ENCODE measurements around the gene CDC42SE1. TPM values are rescaled to one million over a fixed set of nuclear protein-coding genes. Genes with fewer than 3 reads are reported as not detected.

CDC42SE1 gene
- total RNA-seq, 1 experiment from 2014 or later: 76.3 TPM

Other genes starting within 250 kb of the CDC42SE1 start
- 30.7 to 35.0 TPM (median 33.8 TPM) in 3 replicates for gene ARNT, start 183.0 kb downstream of the CDC42SE1 start, total RNA-seq (2021)
- not detected in 3 replicates for gene CTXND2, start 172.5 kb downstream of the CDC42SE1 start, total RNA-seq (2021)
- gene SETDB1, start 133.3 kb downstream of the CDC42SE1 start, total RNA-seq (2021): 48.1 to 53.1 TPM (median 48.8 TPM) in 3 replicates
- gene CERS2, start 84.8 kb downstream of the CDC42SE1 start, total RNA-seq (2021): 182 to 203 TPM (median 200 TPM) in 3 replicates
- 1.5 to 1.6 TPM (median 1.6 TPM) in 3 replicates for gene ANXA9, start 77.3 kb downstream of the CDC42SE1 start, total RNA-seq (2021)
- gene MINDY1, start 52.7 kb downstream of the CDC42SE1 start, total RNA-seq (2021): 10.1 to 11.2 TPM (median 11.0 TPM) in 3 replicates
- gene PRUNE1, start 51.2 kb downstream of the CDC42SE1 start, total RNA-seq (2021): 24.5 to 29.6 TPM (median 28.5 TPM) in 3 replicates
- gene BNIPL, start 23.0 kb downstream of the CDC42SE1 start, total RNA-seq (2021): 2.5 to 4.0 TPM (median 3.8 TPM) in 3 replicates
- gene C1orf56, start 11.9 kb downstream of the CDC42SE1 start, total RNA-seq (2021): 2.9 to 5.4 TPM (median 3.6 TPM) in 3 replicates
- 12.7 to 16.4 TPM (median 13.6 TPM) in 3 replicates for gene MLLT11, start 775 bp upstream of the CDC42SE1 start, total RNA-seq (2021)
- 1.4 to 3.3 TPM (median 1.7 TPM) in 3 replicates for gene GABPB2, start 11.1 kb upstream of the CDC42SE1 start, total RNA-seq (2021)
- 16.3 to 21.0 TPM (median 18.1 TPM) in 3 replicates for gene SEMA6C, start 87.0 kb upstream of the CDC42SE1 start, total RNA-seq (2021)
- 0.15 TPM in 1 of 3 replicates, not detected in the others for gene TNFAIP8L2, start 97.0 kb upstream of the CDC42SE1 start, total RNA-seq (2021)
- gene LYSMD1, start 106.3 kb upstream of the CDC42SE1 start, total RNA-seq (2021): 6.3 to 7.8 TPM (median 6.9 TPM) in 3 replicates
- 35.3 to 45.3 TPM (median 35.8 TPM) in 3 replicates for gene SCNM1, start 106.5 kb upstream of the CDC42SE1 start, total RNA-seq (2021)
- 0.66 to 0.82 TPM (median 0.79 TPM) in 3 replicates for gene TMOD4, start 116.4 kb upstream of the CDC42SE1 start, total RNA-seq (2021)
- gene VPS72, start 130.6 kb upstream of the CDC42SE1 start, total RNA-seq (2021): 87.2 to 103 TPM (median 97.6 TPM) in 3 replicates
- gene PIP5K1A, start 138.9 kb upstream of the CDC42SE1 start, total RNA-seq (2021): 77.8 to 84.8 TPM (median 81.3 TPM) in 3 replicates
- gene PSMD4, start 195.1 kb upstream of the CDC42SE1 start, total RNA-seq (2021): 184 to 202 TPM (median 186 TPM) in 3 replicates
- 54.1 to 56.8 TPM (median 55.1 TPM) in 3 replicates for gene ZNF687, start 222.7 kb upstream of the CDC42SE1 start, total RNA-seq (2021)

All from WTC11 (cell line).